Epithelial cell of proximal tubule (primary cell): Measurements from ENCODE around the gene CFAP46. TPM values are rescaled to one million over a fixed set of nuclear protein-coding genes. Genes with fewer than 3 reads are reported as not detected.

Experiments
- DNase-seq: peaks from one replicate; pipeline ENCODE4 v3.0.0-alpha.2; 2011; ENCODE audit warnings: low read depth
- H3K4me3 ChIP-seq: 2 replicates; pipeline ENCODE4 v1.5.1; 2011; ENCODE audit warnings: low read depth, mild to moderate bottlenecking, low read length
- total RNA-seq: library from RNA; depleted of rRNA; stranded (reverse); fragments of >200 nt; gene quantifications from 2 replicates; pipeline ENCODE4 v1.2.3, GENCODE V29; 2015
- TF ChIP-seq, protein P1 (sequence below): conservative IDR thresholded peaks from 2 replicates; pipeline ENCODE4 v1.5.1; 2012; ENCODE audit warnings: low read depth, mild to moderate bottlenecking, low read length

CFAP46 gene
- total RNA-seq, 1 donor from 2014 or later, result 2.2 TPM

- DNase-seq, result no peak
- H3K4me3 ChIP-seq, result no peak overlapping the region
- TF ChIP-seq, protein P1, sequence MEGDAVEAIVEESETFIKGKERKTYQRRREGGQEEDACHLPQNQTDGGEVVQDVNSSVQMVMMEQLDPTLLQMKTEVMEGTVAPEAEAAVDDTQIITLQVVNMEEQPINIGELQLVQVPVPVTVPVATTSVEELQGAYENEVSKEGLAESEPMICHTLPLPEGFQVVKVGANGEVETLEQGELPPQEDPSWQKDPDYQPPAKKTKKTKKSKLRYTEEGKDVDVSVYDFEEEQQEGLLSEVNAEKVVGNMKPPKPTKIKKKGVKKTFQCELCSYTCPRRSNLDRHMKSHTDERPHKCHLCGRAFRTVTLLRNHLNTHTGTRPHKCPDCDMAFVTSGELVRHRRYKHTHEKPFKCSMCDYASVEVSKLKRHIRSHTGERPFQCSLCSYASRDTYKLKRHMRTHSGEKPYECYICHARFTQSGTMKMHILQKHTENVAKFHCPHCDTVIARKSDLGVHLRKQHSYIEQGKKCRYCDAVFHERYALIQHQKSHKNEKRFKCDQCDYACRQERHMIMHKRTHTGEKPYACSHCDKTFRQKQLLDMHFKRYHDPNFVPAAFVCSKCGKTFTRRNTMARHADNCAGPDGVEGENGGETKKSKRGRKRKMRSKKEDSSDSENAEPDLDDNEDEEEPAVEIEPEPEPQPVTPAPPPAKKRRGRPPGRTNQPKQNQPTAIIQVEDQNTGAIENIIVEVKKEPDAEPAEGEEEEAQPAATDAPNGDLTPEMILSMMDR, result no peak
Observed at GRCh38 chr10:132915411-132915810, 27.0 kb downstream of the CFAP46 start.

- no peak for DNase-seq
- TF ChIP-seq, protein P1, result no peak
- H3K4me3 ChIP-seq, result no peak overlapping the region
Observed at GRCh38 chr10:132914732-132915131, 27.6 kb downstream of the CFAP46 start.

DNA sequence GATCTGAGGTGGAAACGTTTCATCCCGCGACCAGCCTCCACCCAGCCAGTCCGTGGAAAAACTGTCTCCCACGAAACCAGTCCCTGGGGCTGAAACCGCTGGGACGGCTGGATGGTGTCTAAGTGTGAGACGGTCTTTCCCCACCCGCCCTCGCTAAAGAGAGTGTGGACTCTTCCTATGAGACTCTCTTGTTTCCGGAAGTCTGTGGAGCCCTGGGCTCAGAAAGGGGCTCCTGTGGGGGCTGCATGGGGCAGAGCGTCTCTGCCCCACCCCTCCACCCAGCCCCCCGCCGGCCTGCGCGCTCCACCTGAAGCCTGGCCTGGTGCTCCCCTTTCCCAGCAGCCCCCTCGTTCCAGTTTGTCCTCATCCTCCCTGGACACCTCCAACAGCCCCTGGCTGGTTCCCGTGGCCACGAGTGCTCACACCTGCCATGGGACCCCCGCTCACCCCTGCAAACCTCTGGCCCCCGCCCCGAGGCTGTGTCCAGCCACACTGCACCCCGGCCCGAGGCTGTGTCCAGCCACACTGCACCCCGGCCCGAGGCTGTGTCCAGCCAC is 28.7 kb downstream of the CFAP46 start:
- TF ChIP-seq, protein P1, result no peak
- no peak overlapping the region for H3K4me3 ChIP-seq
- DNase-seq, result no peak

DNA sequence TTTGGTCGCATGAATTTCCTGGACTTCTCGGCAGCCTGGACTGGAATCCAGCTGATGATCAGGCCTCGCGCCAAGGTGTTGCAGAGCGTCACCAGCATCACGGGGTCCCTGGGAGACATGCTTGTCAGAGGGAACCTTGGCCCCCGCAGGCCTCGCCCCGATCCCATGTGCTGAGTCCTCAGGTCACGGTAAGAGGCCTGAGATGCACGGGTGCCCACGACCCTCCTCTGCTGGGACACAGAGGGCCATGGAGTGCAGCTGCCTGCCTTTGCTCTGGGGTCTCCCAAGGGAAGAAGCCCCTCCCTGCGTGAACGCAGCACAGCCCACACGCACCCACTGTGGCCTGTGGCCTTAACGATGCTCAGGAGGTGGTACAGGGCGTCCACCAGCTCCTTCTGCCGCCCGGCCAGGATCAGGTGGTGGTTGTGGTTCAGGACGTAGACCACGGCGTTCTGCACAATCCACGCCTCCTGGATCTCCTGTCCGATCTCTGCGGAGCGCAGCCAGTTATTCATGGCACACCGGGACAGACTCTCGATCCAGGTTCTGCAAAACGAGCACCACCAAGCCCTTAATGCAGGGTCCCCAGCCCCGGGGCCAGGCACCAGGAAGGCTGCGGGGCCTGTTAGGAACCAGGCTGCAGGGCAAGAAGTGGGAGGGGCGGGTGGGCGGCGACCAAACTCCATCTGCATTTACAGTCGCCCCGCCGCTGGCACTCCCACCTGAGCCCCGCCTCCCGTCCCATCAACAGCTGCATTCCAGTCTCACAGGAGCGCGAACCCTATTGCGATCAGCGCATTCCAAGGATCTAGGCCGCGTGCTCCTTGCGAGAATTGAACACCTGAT is 29.4 kb downstream of the CFAP46 start:
- no peak for DNase-seq
- TF ChIP-seq, protein P1, result no peak
- H3K4me3 ChIP-seq, result no peak overlapping the region

DNA sequence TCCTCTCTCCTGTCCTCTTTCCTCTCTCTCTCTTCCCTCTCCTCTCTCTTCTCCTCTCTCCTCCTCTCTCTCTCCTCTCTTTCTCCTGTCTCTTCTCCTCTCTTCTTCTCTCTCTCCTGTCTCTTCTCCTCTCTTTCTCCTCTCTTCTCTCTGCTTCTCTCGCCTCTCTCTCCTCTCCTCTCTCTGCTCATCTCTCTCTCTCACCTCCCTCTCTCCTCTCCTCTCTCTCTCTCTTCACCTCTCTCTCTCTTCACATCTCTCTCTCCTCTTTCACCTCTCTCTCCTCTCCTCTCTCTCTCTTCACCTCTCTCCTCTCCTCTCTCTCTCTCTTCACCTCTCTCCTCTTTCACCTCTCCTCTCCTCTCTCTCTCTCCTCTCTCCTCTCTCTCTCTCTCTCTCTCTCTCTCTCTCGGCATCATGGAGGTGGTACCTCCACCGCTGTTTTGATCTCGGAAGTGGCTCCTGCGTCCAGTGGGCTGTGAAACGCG is 30.1 kb downstream of the CFAP46 start:
- TF ChIP-seq, protein P1, result no peak
- DNase-seq, result no peak
- H3K4me3 ChIP-seq, result no peak overlapping the region

- TF ChIP-seq, protein P1, result no peak
Observed at GRCh38 chr10:132911786-132912097, 30.6 kb downstream of the CFAP46 start.

More at GRCh38 chr10:132911786-132912097, 30.6 kb downstream of the CFAP46 start:
- DNase-seq, result no peak
- no peak overlapping the region for H3K4me3 ChIP-seq
